IMR-90 (cell line): ENCODE data around the gene C17orf67. TPM values are rescaled to one million over a fixed set of nuclear protein-coding genes. Genes with fewer than 3 reads are reported as not detected.

Experiments
- ATAC-seq: fragments of 200-7000 bp; cut with Tn5 transposase; 2 replicates; pipeline ENCODE4 v1.9.1; 2020; ENCODE audit warnings: low read depth, mild to moderate bottlenecking, moderate library complexity
- BruUV-seq: library from RNA; stranded (reverse); fragments of 400-500 nt; replicated peaks from 2 replicates; lab custom pipeline; 2021; lab: Mats Ljungman, UMichigan
- CTCF ChIA-PET: fragments of 300-600 bp; formaldehyde crosslinking; extraction: SDS; loops from one replicate; lab custom pipeline; 2021; ENCODE audit warnings: antibody characterized with exemption; lab: Yijun Ruan, JAX
- POLR2A ChIA-PET: fragments of 300-600 bp; sonication (Branson Sonifier 250); formaldehyde crosslinking; loops from one replicate; lab custom pipeline; 2022; ENCODE audit warnings: antibody characterized with exemption; ENCODE audit not compliant: unreplicated experiment; lab: Charles Lee
- DNase-seq: peaks from one replicate; pipeline ENCODE4 v3.0.0; 2013
- H2AFZ ChIP-seq: replicated peaks from 2 replicates; pipeline ENCODE3; 2013; ENCODE audit warnings: low read length, mild to moderate bottlenecking; ENCODE audit not compliant: poor library complexity
- H2AK5ac ChIP-seq: 2 replicates; pipeline ENCODE4 v1.6.1; 2013; ENCODE audit warnings: low read depth, low read length, inconsistent platforms
- H2AK9ac ChIP-seq: replicated peaks from 2 replicates; pipeline ENCODE3; 2013; ENCODE audit warnings: mild to moderate bottlenecking, low read depth, low read length, moderate library complexity; ENCODE audit not compliant: poor library complexity
- H2BK120ac ChIP-seq: 2 replicates; pipeline ENCODE4 v1.6.1; 2013; ENCODE audit warnings: low read depth, low read length, inconsistent platforms
- H2BK15ac ChIP-seq: 3 replicates; pipeline ENCODE4 v1.6.1; 2013; ENCODE audit warnings: low read depth, low read length, inconsistent platforms
- H2BK20ac ChIP-seq: 2 replicates; pipeline ENCODE4 v1.6.1; 2013; ENCODE audit warnings: low read depth, mild to moderate bottlenecking, inconsistent platforms, low read length, moderate library complexity
- H2BK5ac ChIP-seq: 2 replicates; pipeline ENCODE4 v1.6.1; 2013; ENCODE audit warnings: mild to moderate bottlenecking, low read depth, low read length, inconsistent platforms; ENCODE audit not compliant: poor library complexity, severe bottlenecking
- H3K14ac ChIP-seq: replicated peaks from 2 replicates; pipeline ENCODE4 v1.6.1; 2013; ENCODE audit warnings: low read depth, low read length, inconsistent platforms
- H3K18ac ChIP-seq: 2 replicates; pipeline ENCODE4 v1.6.1; 2013; ENCODE audit warnings: low read depth, low read length, control low read depth
- H3K23ac ChIP-seq: 2 replicates; pipeline ENCODE4 v1.6.1; 2013; ENCODE audit warnings: low read depth, low read length, inconsistent platforms
- H3K27ac ChIP-seq: 2 replicates; pipeline ENCODE4 v1.5.1; 2013; ENCODE audit warnings: mild to moderate bottlenecking, control low read depth, low read length; ENCODE audit not compliant: insufficient read depth
- H3K27me3 ChIP-seq: 2 replicates; pipeline ENCODE4 v1.6.1; 2013; ENCODE audit warnings: low read length; ENCODE audit not compliant: control insufficient read depth, insufficient read depth
- H3K36me3 ChIP-seq: 2 replicates; pipeline ENCODE4 v1.6.1; 2013; ENCODE audit warnings: low read length, mixed read lengths; ENCODE audit not compliant: control insufficient read depth, insufficient read depth
- H3K4ac ChIP-seq: 2 replicates; pipeline ENCODE4 v1.6.1; 2013; ENCODE audit warnings: low read depth, low read length, inconsistent platforms
- H3K4me1 ChIP-seq: 2 replicates; pipeline ENCODE4 v1.6.1; 2013; ENCODE audit warnings: low read length, mixed read lengths; ENCODE audit not compliant: control insufficient read depth, insufficient read depth
- H3K4me2 ChIP-seq: 2 replicates; pipeline ENCODE4 v1.6.1; 2013; ENCODE audit warnings: low read depth, mild to moderate bottlenecking, control low read depth, low read length, moderate library complexity
- H3K4me3 ChIP-seq: 2 replicates; pipeline ENCODE4 v1.5.1; 2013; ENCODE audit warnings: low read depth, mild to moderate bottlenecking, control low read depth, low read length, moderate library complexity; ENCODE audit not compliant: insufficient read depth
- H3K56ac ChIP-seq: 2 replicates; pipeline ENCODE4 v1.6.1; 2013; ENCODE audit warnings: low read length, inconsistent platforms; ENCODE audit not compliant: insufficient read depth; ENCODE audit errors: extremely low read depth
- H3K79me1 ChIP-seq, 2 experiments: 2 replicates each; pipeline ENCODE4 v1.6.1; 2013; ENCODE audit warnings: low read length in 2 of 2, inconsistent platforms in 1 of 2, low read depth in 1 of 2
- H3K9ac ChIP-seq: 2 replicates; pipeline ENCODE4 v1.6.1; 2013; ENCODE audit warnings: low read depth, low read length, control low read depth
- H3K9me1 ChIP-seq: 2 replicates; pipeline ENCODE4 v1.6.1; 2013; ENCODE audit warnings: low read length, inconsistent platforms; ENCODE audit not compliant: insufficient read depth
- H3K9me3 ChIP-seq: 2 replicates; pipeline ENCODE4 v1.6.1; 2013; ENCODE audit warnings: low read length; ENCODE audit not compliant: control insufficient read depth, insufficient read depth
- H4K20me1 ChIP-seq: 2 replicates; pipeline ENCODE4 v1.6.1; 2013; ENCODE audit warnings: low read length, inconsistent platforms; ENCODE audit not compliant: insufficient read depth
- H4K5ac ChIP-seq: 2 replicates; pipeline ENCODE4 v1.6.1; 2013; ENCODE audit warnings: mild to moderate bottlenecking, low read depth, low read length, control low read depth
- H4K8ac ChIP-seq, 2 experiments: 2 replicates each; pipeline ENCODE4 v1.6.1; 2013; ENCODE audit warnings: low read depth in 2 of 2, low read length in 2 of 2, control low read depth in 1 of 2, inconsistent platforms in 1 of 2
- H4K91ac ChIP-seq: 2 replicates; pipeline ENCODE4 v1.6.1; 2013; ENCODE audit warnings: low read depth, low read length, inconsistent platforms; ENCODE audit not compliant: insufficient read depth
- BHLHE40 ChIP-seq: fragments of 150-350 bp; IDR thresholded peaks from 2 replicates; pipeline ENCODE4 v1.6.1; 2016; ENCODE audit warnings: mild to moderate bottlenecking, low read depth, low read length
- CEBPB ChIP-seq: IDR thresholded peaks from 2 replicates; pipeline ENCODE4 v1.6.1; 2012; ENCODE audit warnings: low read depth, low read length, improper control_type of control experiment
- CHD1 ChIP-seq: IDR thresholded peaks from 2 replicates; pipeline ENCODE4 v1.6.1; 2012; ENCODE audit warnings: low read depth, low read length, improper control_type of control experiment
- CTCF ChIP-seq: conservative IDR thresholded peaks from 2 replicates; pipeline ENCODE4 v1.5.1; 2012; ENCODE audit warnings: mild to moderate bottlenecking, low read depth, low read length, improper control_type of control experiment
- FOS ChIP-seq: fragments of 150-350 bp; IDR thresholded peaks from 2 replicates; pipeline ENCODE4 v1.6.1; 2016; ENCODE audit warnings: low read depth, low read length
- MAFK ChIP-seq: IDR thresholded peaks from 2 replicates; pipeline ENCODE4 v1.6.1; 2012; ENCODE audit warnings: low read depth, low read length, improper control_type of control experiment
- MAZ ChIP-seq: IDR thresholded peaks from 2 replicates; pipeline ENCODE4 v1.6.1; 2012; ENCODE audit warnings: low read depth, mild to moderate bottlenecking, low read length, improper control_type of control experiment, moderate library complexity, borderline replicate concordance
- MXI1 ChIP-seq: IDR thresholded peaks from 2 replicates; pipeline ENCODE4 v1.6.1; 2012; ENCODE audit warnings: low read depth, mild to moderate bottlenecking, low read length, moderate library complexity, borderline replicate concordance
- NFE2L2 ChIP-seq: fragments of 150-350 bp; IDR thresholded peaks from 2 replicates; pipeline ENCODE4 v1.6.1; 2016; ENCODE audit warnings: low read depth, mild to moderate bottlenecking, low read length
- POLR2A ChIP-seq: IDR thresholded peaks from 2 replicates; pipeline ENCODE4 v1.6.1; 2012; ENCODE audit warnings: mild to moderate bottlenecking, low read depth, low read length
- RAD21 ChIP-seq: IDR thresholded peaks from 2 replicates; pipeline ENCODE4 v1.6.1; 2012; ENCODE audit warnings: low read length, improper control_type of control experiment
- RCOR1 ChIP-seq: IDR thresholded peaks from 2 replicates; pipeline ENCODE4 v1.6.1; 2012; ENCODE audit warnings: mild to moderate bottlenecking, low read length, improper control_type of control experiment; ENCODE audit not compliant: insufficient replicate concordance
- RFX5 ChIP-seq: IDR thresholded peaks from 2 replicates; pipeline ENCODE4 v1.8.0; 2012; ENCODE audit warnings: low read depth, mild to moderate bottlenecking, low read length, moderate library complexity
- SMC3 ChIP-seq: fragments of 150-350 bp; IDR thresholded peaks from 2 replicates; pipeline ENCODE4 v1.6.1; 2016; ENCODE audit warnings: low read depth, mild to moderate bottlenecking, antibody characterized with exemption, low read length, moderate library complexity
- WGBS, 2 experiments: methylation state at CpG; one replicate each; pipeline versions ENCODE4 v1.1.5 to v1.1.7; 2013; ENCODE audit warnings: missing lambda C conversion rate in 2 of 2; ENCODE audit not compliant: insufficient read length in 1 of 2; ENCODE audit errors: extremely low coverage in 2 of 2; 5-methylcytosine and 5-hydroxymethylcytosine counted together
- dilution Hi-C: fragments of 300-500 bp; cut with HindIII; formaldehyde crosslinking; loops from one replicate; pipeline ENCODE4 v1.14.3; 2018; ENCODE audit warnings: low sequenced_read_pairs; ENCODE audit not compliant: unreplicated experiment
- in situ Hi-C: fragments of 300-500 bp; cut with MboI; formaldehyde crosslinking; loops from 3 replicates; pipeline ENCODE4 v1.14.3; 2019; ENCODE audit warnings: low sequenced_read_pairs, inconsistent platforms, mixed read lengths
- intact Hi-C: fragments of 100-400 bp; cut with micrococcal nuclease; formaldehyde crosslinking; loops from 2 replicates; pipeline ENCODE4 v1.10.0; 2022
- polyA plus RNA-seq, 3 experiments: library from polyadenylated mRNA; depleted of rRNA; stranded (reverse); fragments of >200 nt; gene quantifications; 2 replicates each; pipeline ENCODE4 v1.2.3, GENCODE V29; 2012; ENCODE audit warnings: low replicate concordance in 1 of 3
- total RNA-seq: library from RNA; depleted of rRNA; stranded (reverse); fragments of >200 nt; gene quantifications from 2 replicates; pipeline ENCODE4 v1.2.3, GENCODE V29; 2012
- TF ChIP-seq, protein P1 (sequence below): fragments of 150-350 bp; IDR thresholded peaks from 2 replicates; pipeline ENCODE4 v1.6.1; 2016; ENCODE audit warnings: low read depth, mild to moderate bottlenecking, low read length, moderate library complexity, borderline replicate concordance
- TF ChIP-seq, protein P2 (sequence below): fragments of 150-350 bp; IDR thresholded peaks from 2 replicates; pipeline ENCODE4 v1.6.1; 2017; ENCODE audit warnings: mild to moderate bottlenecking, antibody characterized with exemption, low read length, low read depth

C17orf67 gene
- total and polyA plus RNA-seq, 2 of the 4 experiments (the other 2 are of a cell fraction), result 0.18 to 1.1 TPM

DNA sequence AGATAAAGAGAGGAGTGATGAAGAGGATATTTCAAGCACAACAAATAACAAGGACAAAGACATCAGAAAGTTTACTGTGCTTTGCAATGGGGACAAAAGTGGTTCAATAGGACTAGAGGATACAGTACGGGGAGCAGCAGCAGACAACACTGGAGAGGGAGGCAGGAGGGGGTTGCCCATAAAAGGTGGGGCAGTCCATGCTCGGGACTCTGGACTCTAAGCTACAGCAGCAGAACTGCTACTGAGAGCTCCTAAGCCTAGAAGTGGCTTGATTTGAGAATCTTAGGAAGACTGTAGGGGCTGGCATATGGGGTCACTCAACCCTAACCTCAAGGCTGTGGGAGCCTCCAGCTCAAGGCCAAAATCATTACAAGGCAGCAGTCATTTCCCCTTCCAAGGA is 62.2 kb downstream of the C17orf67 start:
- H4K8ac ChIP-seq, result no peak overlapping the region
- no peak for TF ChIP-seq MXI1
- no peak for TF ChIP-seq BHLHE40
- TF ChIP-seq MAZ, result no peak
- TF ChIP-seq MAFK, result no peak
- no peak for TF ChIP-seq CEBPB
- TF ChIP-seq NFE2L2, result no peak
- TF ChIP-seq, protein P1, sequence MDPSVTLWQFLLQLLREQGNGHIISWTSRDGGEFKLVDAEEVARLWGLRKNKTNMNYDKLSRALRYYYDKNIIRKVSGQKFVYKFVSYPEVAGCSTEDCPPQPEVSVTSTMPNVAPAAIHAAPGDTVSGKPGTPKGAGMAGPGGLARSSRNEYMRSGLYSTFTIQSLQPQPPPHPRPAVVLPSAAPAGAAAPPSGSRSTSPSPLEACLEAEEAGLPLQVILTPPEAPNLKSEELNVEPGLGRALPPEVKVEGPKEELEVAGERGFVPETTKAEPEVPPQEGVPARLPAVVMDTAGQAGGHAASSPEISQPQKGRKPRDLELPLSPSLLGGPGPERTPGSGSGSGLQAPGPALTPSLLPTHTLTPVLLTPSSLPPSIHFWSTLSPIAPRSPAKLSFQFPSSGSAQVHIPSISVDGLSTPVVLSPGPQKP, result no peak
- TF ChIP-seq CHD1, result no peak
- TF ChIP-seq SMC3, result no peak
- TF ChIP-seq CTCF, result no peak
- TF ChIP-seq RCOR1, result no peak
- TF ChIP-seq RAD21, result no peak
- TF ChIP-seq RFX5, result no peak
- TF ChIP-seq POLR2A, result no peak
- TF ChIP-seq FOS, result no peak
- TF ChIP-seq, protein P2, sequence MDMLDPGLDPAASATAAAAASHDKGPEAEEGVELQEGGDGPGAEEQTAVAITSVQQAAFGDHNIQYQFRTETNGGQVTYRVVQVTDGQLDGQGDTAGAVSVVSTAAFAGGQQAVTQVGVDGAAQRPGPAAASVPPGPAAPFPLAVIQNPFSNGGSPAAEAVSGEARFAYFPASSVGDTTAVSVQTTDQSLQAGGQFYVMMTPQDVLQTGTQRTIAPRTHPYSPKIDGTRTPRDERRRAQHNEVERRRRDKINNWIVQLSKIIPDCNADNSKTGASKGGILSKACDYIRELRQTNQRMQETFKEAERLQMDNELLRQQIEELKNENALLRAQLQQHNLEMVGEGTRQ, result no peak
- peaks cover 2% of the 10 kb centered on the region; the same call in 1 of the 2 replicates for H3K27me3 ChIP-seq
- H3K23ac ChIP-seq, result no peak overlapping the region
- no peak overlapping the region for H2BK20ac ChIP-seq
- no peak overlapping the region for H3K4me2 ChIP-seq
- no peak overlapping the region for H3K14ac ChIP-seq
- H2AK9ac ChIP-seq, result no peak overlapping the region
- H3K4ac ChIP-seq, result no peak overlapping the region
- H3K27ac ChIP-seq, result no peak overlapping the region
- no CpG with 5 or more reads among the region's 2 CpGs for WGBS, 2 experiments
- no peaks in the 10 kb centered on the region for H3K9me3 ChIP-seq
- no peaks in the 10 kb centered on the region for H3K36me3 ChIP-seq
- in situ Hi-C loops, result loop anchor here (10.0 kb wide), 2 partner anchors 47 to 177 kb away; partner anchors contain the start of gene NOG
- H4K5ac ChIP-seq, result no peak overlapping the region
- no peak overlapping the region for H3K56ac ChIP-seq
- H3K79me1 ChIP-seq, result no peaks in the 10 kb centered on the region
- ATAC-seq (no peak), DNase-seq (no peak)
- no peak overlapping the region for H3K4me3 ChIP-seq
- H2BK5ac ChIP-seq, result no peak overlapping the region
- CTCF ChIA-PET, result no interaction called here
- no peak overlapping the region for H2BK15ac ChIP-seq
- no TSS peak for BruUV-seq
- no peak overlapping the region for H4K91ac ChIP-seq
- dilution Hi-C loops, result no loop called here
- intact Hi-C loops, result no loop called here
- H2BK120ac ChIP-seq, result no peak overlapping the region
- H2AFZ ChIP-seq, result no peak overlapping the region
- no peaks in the 10 kb centered on the region for H4K20me1 ChIP-seq
- H2AK5ac ChIP-seq, result no peak overlapping the region
- H3K4me1 ChIP-seq, result no peaks in the 10 kb centered on the region
- POLR2A ChIA-PET, result interaction anchor here (0.5 kb wide), 1 partner anchor 17 kb away, joined by 4 read pairs; no protein-coding TSS in a partner anchor
- no peak overlapping the region for H3K9ac ChIP-seq
- H3K9me1 ChIP-seq, result no peaks in the 10 kb centered on the region
- no peak overlapping the region for H3K18ac ChIP-seq
